Mesenchymal stem cell (in vitro differentiated cells and primary cell): Measurements from ENCODE around the gene RNF115.
"Not testable (repeated sequence)": the region's sequence is repeated elsewhere in the genome, so short reads cannot be mapped to it uniquely, and the experiment has no call there.

ENCODE experiments used
- DNase-seq: peaks from one replicate; pipeline ENCODE4 v3.0.0-alpha.2; 2013
- H2AFZ ChIP-seq: one replicate; pipeline ENCODE4 v1.6.1; 2013; ENCODE audit warnings: low read depth, mild to moderate bottlenecking, control low read depth, inconsistent platforms, low read length, moderate library complexity
- H2AK5ac ChIP-seq: 2 replicates; pipeline ENCODE4 v1.6.1; 2013; ENCODE audit warnings: low read length, moderate library complexity, mild to moderate bottlenecking, inconsistent platforms; ENCODE audit not compliant: severe bottlenecking
- H2BK120ac ChIP-seq: one replicate; pipeline ENCODE4 v1.6.1; 2013; ENCODE audit warnings: low read depth, mild to moderate bottlenecking, inconsistent platforms, low read length, moderate library complexity
- H2BK12ac ChIP-seq, 2 experiments: one replicate each; pipeline ENCODE4 v1.6.1; 2013; ENCODE audit warnings: inconsistent platforms in 2 of 2, low read length in 2 of 2, mild to moderate bottlenecking in 2 of 2, moderate library complexity in 2 of 2, control low read depth in 1 of 2
- H2BK15ac ChIP-seq: one replicate; pipeline ENCODE4 v1.6.1; 2013; ENCODE audit warnings: mild to moderate bottlenecking, low read depth, inconsistent platforms; ENCODE audit not compliant: poor library complexity, severe bottlenecking
- H2BK5ac ChIP-seq: 2 replicates; pipeline ENCODE4 v1.6.1; 2013; ENCODE audit warnings: low read depth, mild to moderate bottlenecking, low read length, control low read depth, inconsistent platforms; ENCODE audit not compliant: poor library complexity, severe bottlenecking
- H3K14ac ChIP-seq, 2 experiments: one replicate each; pipeline ENCODE4 v1.6.1; 2013; ENCODE audit warnings: inconsistent platforms in 2 of 2, low read length in 2 of 2, control low read depth in 1 of 2, mild to moderate bottlenecking in 1 of 2, moderate library complexity in 1 of 2
- H3K18ac ChIP-seq, 2 experiments: one replicate each; pipeline ENCODE4 v1.6.1; 2013; ENCODE audit warnings: inconsistent platforms in 2 of 2, low read length in 2 of 2, control low read depth in 1 of 2, low read depth in 1 of 2, mild to moderate bottlenecking in 1 of 2
- H3K23ac ChIP-seq, 2 experiments: one replicate each; pipeline ENCODE4 v1.6.1; 2013; ENCODE audit warnings: inconsistent platforms in 2 of 2, low read length in 2 of 2, mild to moderate bottlenecking in 2 of 2, moderate library complexity in 2 of 2, control low read depth in 1 of 2
- H3K27ac ChIP-seq: 2 replicates; pipeline ENCODE4 v1.5.1; 2013; ENCODE audit warnings: mild to moderate bottlenecking, moderate library complexity, low read length, control low read depth, inconsistent platforms; ENCODE audit not compliant: poor library complexity, severe bottlenecking
- H3K27me3 ChIP-seq, 2 experiments: 2 replicates each; pipeline versions ENCODE4 v1.6.1 to v1.7.0; 2013; ENCODE audit warnings: low read length in 2 of 2, mild to moderate bottlenecking in 2 of 2, moderate library complexity in 2 of 2, control low read depth in 1 of 2, inconsistent platforms in 1 of 2; ENCODE audit not compliant: control insufficient read depth in 1 of 2, insufficient read depth in 1 of 2
- H3K36me3 ChIP-seq, 2 experiments: 2 replicates each; pipeline versions ENCODE4 v1.6.1 to v1.7.0; 2013; ENCODE audit warnings: low read length in 2 of 2, control low read depth in 1 of 2, inconsistent platforms in 1 of 2, low read depth in 1 of 2, mild to moderate bottlenecking in 1 of 2; ENCODE audit not compliant: insufficient read depth in 2 of 2, control insufficient read depth in 1 of 2
- H3K4ac ChIP-seq, 2 experiments: one replicate each; pipeline ENCODE4 v1.6.1; 2013; ENCODE audit warnings: inconsistent platforms in 2 of 2, low read length in 2 of 2, mild to moderate bottlenecking in 2 of 2, moderate library complexity in 2 of 2, control low read depth in 1 of 2, low read depth in 1 of 2
- H3K4me1 ChIP-seq: 2 replicates; pipeline ENCODE4 v1.6.1; 2013; ENCODE audit warnings: low read depth, low read length, control low read depth; ENCODE audit not compliant: control insufficient read depth, insufficient read depth
- H3K4me2 ChIP-seq: 2 replicates; pipeline ENCODE4 v1.6.1; 2013; ENCODE audit warnings: low read length, mild to moderate bottlenecking, inconsistent platforms; ENCODE audit not compliant: poor library complexity, severe bottlenecking
- H3K4me3 ChIP-seq, 2 experiments: 2 replicates each; pipeline versions ENCODE4 v1.5.1 to v1.7.0; 2013; ENCODE audit warnings: low read length in 2 of 2, mild to moderate bottlenecking in 2 of 2, control low read depth in 1 of 2, low read depth in 1 of 2; ENCODE audit not compliant: insufficient read depth in 1 of 2
- H3K79me1 ChIP-seq: replicated peaks from 2 replicates; pipeline ENCODE4 v1.6.1; 2013; ENCODE audit warnings: mild to moderate bottlenecking, control low read depth, low read length, inconsistent platforms; ENCODE audit not compliant: poor library complexity, severe bottlenecking
- H3K9ac ChIP-seq: 2 replicates; pipeline ENCODE4 v1.7.0; 2013; ENCODE audit warnings: mild to moderate bottlenecking, low read length, moderate library complexity
- H3K9me3 ChIP-seq: 2 replicates; pipeline ENCODE4 v1.7.0; 2013; ENCODE audit warnings: mild to moderate bottlenecking, low read length; ENCODE audit not compliant: control insufficient read depth
- H4K8ac ChIP-seq: one replicate; pipeline ENCODE4 v1.6.1; 2013; ENCODE audit warnings: inconsistent platforms, mild to moderate bottlenecking, low read length, moderate library complexity
- H4K91ac ChIP-seq: one replicate; pipeline ENCODE4 v1.6.1; 2013; ENCODE audit warnings: mild to moderate bottlenecking, low read length, inconsistent platforms
- WGBS: methylation state at CpG from one replicate; pipeline ENCODE4 v1.1.7; 2013; ENCODE audit warnings: mixed read lengths; 5-methylcytosine and 5-hydroxymethylcytosine counted together

The RNF115 gene

DNA sequence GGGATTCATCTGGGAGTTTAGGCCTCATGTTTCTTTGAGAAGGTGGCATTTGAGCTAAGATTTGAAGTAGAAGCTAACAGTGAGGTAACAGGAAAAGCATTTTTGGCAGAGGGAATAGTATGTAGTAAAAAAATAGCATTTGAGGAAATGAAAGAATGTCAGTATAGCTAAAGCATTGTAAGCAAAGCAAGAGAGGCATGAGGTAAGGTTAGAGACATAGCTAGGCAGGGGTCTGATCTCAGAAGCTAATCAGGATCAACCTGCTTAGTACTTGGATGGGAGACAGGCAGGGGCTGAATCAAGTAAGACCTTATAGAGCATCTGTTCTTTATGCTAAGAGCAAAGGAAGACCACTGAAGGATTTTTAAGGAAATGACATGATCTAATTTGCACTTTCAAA lies 4.1 kb upstream of the RNF115 start:
- H3K79me1 ChIP-seq = peaks cover 23% of the 10 kb centered on the region
- H3K4me2 ChIP-seq = no peak overlapping the region
- no peaks in the 10 kb centered on the region for H3K4me1 ChIP-seq
- H2BK12ac ChIP-seq = no peak overlapping the region
- no peaks in the 10 kb centered on the region for H3K9me3 ChIP-seq
- H2AK5ac ChIP-seq = no peak overlapping the region
- H2BK15ac ChIP-seq = no peak overlapping the region
- no peak overlapping the region for H4K8ac ChIP-seq
- H2BK5ac ChIP-seq = no peak overlapping the region
- H3K4ac ChIP-seq = no peak overlapping the region
- H3K23ac ChIP-seq = no peak overlapping the region
- no peaks in the 10 kb centered on the region for H3K27me3 ChIP-seq
- H2BK120ac ChIP-seq = no peak overlapping the region
- no peak overlapping the region for H2AFZ ChIP-seq
- H3K36me3 ChIP-seq = peaks cover 23 to 69% of the 10 kb centered on the region in 2 experiments
- no peak overlapping the region for H3K9ac ChIP-seq
- H3K18ac ChIP-seq = no peak overlapping the region
- H3K27ac ChIP-seq = no peak overlapping the region
- H3K4me3 ChIP-seq = no peak overlapping the region
- DNase-seq = no peak
- no peak overlapping the region for H3K14ac ChIP-seq
- no peak overlapping the region for H4K91ac ChIP-seq

- H2BK120ac ChIP-seq = no peak overlapping the region
- H3K27ac ChIP-seq = no peak overlapping the region
- no peaks in the 10 kb centered on the region for H3K27me3 ChIP-seq
- H2BK12ac ChIP-seq = no peak overlapping the region
- H3K79me1 ChIP-seq = peaks cover 16% of the 10 kb centered on the region
- H2AK5ac ChIP-seq = no peak overlapping the region
- H3K14ac ChIP-seq = no peak overlapping the region
- no peaks in the 10 kb centered on the region for H3K9me3 ChIP-seq
- 89% methylated on average over 1 of the region's 2 CpGs for WGBS
- H2BK15ac ChIP-seq = no peak overlapping the region
- no peak overlapping the region for H3K23ac ChIP-seq
- H3K4me1 ChIP-seq = no peaks in the 10 kb centered on the region
- H3K4me3 ChIP-seq = peak overlapping the region in 1 of 2 experiments; percentile 91
- H3K9ac ChIP-seq = peak overlapping the region; percentile 91
- H3K4ac ChIP-seq = no peak overlapping the region
- no peak overlapping the region for H4K91ac ChIP-seq
- DNase-seq = no peak
- no peak overlapping the region for H3K18ac ChIP-seq
- H2AFZ ChIP-seq = no peak overlapping the region
- no peak overlapping the region for H3K4me2 ChIP-seq
- H2BK5ac ChIP-seq = no peak overlapping the region
- H4K8ac ChIP-seq = no peak overlapping the region
- H3K36me3 ChIP-seq = peaks cover 16 to 52% of the 10 kb centered on the region in 2 experiments
These were observed 2.1 kb upstream of the RNF115 start for GRCh38 chr1:145826030-145826429.

GRCh38 chr1:145824499-145824842 lies 576 bp upstream of the RNF115 start:
- H3K9ac ChIP-seq = peak overlapping the region; percentile 91
- peak overlapping the region; percentile 97 for H3K27ac ChIP-seq
- H3K4me3 ChIP-seq = peak overlapping the region; percentile 85 to 91
- peak overlapping the region in 1 of 2 experiments; percentile 99 for H3K23ac ChIP-seq
- peak overlapping the region; percentile 86 for H4K8ac ChIP-seq
- no peak overlapping the region for H2BK120ac ChIP-seq
- peak overlapping the region; percentile 82 to 98 for H3K18ac ChIP-seq
- H4K91ac ChIP-seq = peak overlapping the region; percentile 77
- WGBS = 4% methylated on average over 7 of the region's 7 CpGs
- H2BK15ac ChIP-seq = no peak overlapping the region
- no peak overlapping the region for H2BK12ac ChIP-seq
- H3K79me1 ChIP-seq = peaks cover 14% of the 10 kb centered on the region
- no peaks in the 10 kb centered on the region for H3K4me1 ChIP-seq
- peak overlapping the region; percentile 72 for H3K4me2 ChIP-seq
- peak overlapping the region; percentile 98 for H2AFZ ChIP-seq
- H3K4ac ChIP-seq = peak overlapping the region; percentile 54 to 90
- DNase-seq = no peak
- H2BK5ac ChIP-seq = no peak overlapping the region
- no peaks in the 10 kb centered on the region for H3K9me3 ChIP-seq
- no peak overlapping the region for H2AK5ac ChIP-seq
- no peaks in the 10 kb centered on the region for H3K27me3 ChIP-seq
- peaks cover 7 to 36% of the 10 kb centered on the region in 2 experiments for H3K36me3 ChIP-seq
- H3K14ac ChIP-seq = peak overlapping the region in 1 of 2 experiments; percentile 97

DNA sequence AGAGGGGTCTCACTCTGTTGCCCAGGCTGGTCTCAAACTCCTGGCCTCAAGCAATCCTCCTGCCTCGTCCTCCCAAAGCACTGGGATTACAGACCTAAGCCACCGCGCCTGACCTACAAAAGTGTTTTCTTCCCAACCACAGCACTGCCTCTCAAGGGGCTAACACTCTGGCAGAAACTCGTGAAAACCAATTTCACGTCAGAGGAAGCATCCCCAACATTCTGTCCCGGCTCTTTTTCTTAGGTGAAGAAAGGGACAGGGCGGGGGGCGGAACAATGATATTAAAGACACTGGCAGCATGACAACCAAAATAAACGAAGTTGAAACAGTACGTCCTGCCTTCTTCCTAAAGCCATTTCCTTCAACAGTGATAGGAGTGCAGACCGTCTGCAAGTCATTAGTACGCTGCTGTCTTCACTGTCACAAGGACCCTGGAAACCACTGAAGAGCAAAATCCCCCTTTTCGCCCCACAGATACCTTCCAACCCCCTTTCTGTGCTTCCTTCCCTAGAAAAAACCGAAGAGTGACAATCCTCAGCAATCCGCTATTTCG lies 1.0 kb downstream of the RNF115 start:
- Histone ChIP-seq H3K9ac (peak overlapping the region; percentile 65), H3K36me3 (peaks cover 10 to 20% of the 10 kb centered on the region in 2 experiments), H3K4me3 (peak overlapping the region in 1 of 2 experiments; percentile 67), H3K4me2 (peak overlapping the region; percentile 50)
- H2BK15ac ChIP-seq, H4K8ac ChIP-seq, H3K23ac ChIP-seq, H3K9me3 ChIP-seq, H3K27ac ChIP-seq, H2BK5ac ChIP-seq, H2BK120ac ChIP-seq, H2AK5ac ChIP-seq, H3K18ac ChIP-seq, H2BK12ac ChIP-seq, H2AFZ ChIP-seq, H3K79me1 ChIP-seq, H3K4me1 ChIP-seq, DNase-seq, H3K27me3 ChIP-seq, H3K14ac ChIP-seq, H3K4ac ChIP-seq, H4K91ac ChIP-seq: not testable (repeated sequence)
- no CpG with 5 or more reads among the region's 16 CpGs for WGBS
